Forelimb muscle (tissue), 1 donor: ENCODE data around the gene C19orf25. TPM values are rescaled to one million over a fixed set of nuclear protein-coding genes. Genes with fewer than 3 reads are reported as not detected.
"Not testable (repeated sequence)": the region's sequence is repeated elsewhere in the genome, so short reads cannot be mapped to it uniquely, and the experiment has no call there.

Source experiments
- DNase-seq: peaks from one replicate; pipeline ENCODE4 v3.0.0-alpha.2; 2013; ENCODE audit warnings: low read depth
- polyA plus RNA-seq: library from polyadenylated mRNA; unstranded; fragments of 120-200 nt; gene quantifications from one replicate; pipeline ENCODE4 v1.2.1, GENCODE V29; 2013; ENCODE audit not compliant: insufficient read length

C19orf25 gene
- polyA plus RNA-seq, 1 donor, result 16.5 TPM

DNA sequence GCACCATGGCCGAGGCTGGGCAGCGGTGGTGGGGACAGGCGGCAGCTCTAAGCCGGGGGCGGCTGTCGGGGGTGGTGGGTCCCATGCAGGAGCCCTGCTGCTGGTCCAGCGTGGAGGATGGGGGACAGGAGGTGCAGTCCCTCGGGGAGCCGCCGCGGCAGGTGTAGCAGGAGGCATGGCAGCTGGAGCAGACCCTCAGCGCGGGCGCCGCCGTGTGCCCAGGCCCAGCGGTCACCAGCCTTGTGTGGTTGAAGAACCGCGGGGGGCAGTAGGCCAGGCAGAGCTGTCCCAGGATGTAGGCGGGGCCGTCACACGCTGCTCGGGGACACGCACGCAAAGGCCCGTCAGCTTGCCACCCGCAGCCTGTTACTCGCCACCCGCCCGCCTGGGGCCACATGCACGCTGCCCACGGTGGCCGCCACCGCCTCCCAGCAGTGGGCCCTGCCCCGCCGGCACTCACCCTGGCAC is 2.9 kb upstream of the C19orf25 start:
- no peak for DNase-seq

DNA sequence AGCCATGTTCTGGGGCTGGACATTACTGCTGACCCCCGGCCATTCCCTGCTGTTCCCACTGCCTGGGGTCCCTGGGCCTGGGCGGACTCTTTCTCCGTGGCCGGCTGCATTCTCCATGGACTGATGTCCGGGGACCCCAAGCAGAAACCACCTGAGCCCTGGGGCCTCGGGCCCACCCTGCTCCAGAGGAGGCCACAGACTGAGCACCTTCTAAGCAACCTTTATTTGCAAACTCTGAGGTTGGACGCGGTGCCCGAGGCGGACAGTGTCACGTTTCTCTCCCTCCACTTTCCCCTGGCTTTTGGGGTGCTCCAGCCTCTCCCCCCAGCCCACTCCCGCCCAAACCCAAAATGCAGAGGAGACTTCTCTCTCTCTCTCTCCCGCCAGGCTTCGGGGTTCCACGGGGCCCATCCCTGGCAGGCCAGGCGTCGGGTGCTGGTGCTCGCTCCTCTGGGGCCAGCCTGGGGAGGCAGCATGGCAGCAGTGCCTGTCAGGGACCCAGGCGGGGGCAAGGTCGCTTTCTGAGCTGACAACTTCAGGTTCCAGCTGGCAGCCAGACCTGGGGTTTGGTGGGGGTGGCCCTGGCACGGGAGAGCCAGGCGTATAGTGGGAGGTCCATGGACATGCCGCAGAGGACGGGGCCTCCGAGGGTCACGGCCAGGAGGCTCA is 2.3 kb upstream of the C19orf25 start:
- DNase-seq, result no peak

DNA sequence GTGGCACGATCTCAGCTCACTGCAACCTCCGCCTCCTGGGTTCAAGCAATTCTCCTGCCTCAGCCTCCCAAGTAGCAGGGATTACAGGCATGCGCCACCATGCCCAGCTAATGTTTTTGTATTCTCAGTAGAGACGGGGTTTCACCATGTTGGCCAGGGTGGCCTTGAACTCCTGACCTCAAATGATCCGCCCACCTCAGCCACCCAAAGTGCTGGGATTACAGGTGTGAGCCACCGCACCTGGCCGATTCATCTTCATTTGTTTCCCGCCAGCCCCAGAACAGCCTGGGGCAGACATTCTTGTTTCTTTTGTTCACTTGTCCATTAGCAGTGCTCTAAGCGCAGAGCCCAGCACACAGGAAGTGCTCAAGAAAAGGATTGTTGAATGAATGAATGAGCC is 2.0 kb downstream of the C19orf25 start:
- not testable (repeated sequence) for DNase-seq

DNA sequence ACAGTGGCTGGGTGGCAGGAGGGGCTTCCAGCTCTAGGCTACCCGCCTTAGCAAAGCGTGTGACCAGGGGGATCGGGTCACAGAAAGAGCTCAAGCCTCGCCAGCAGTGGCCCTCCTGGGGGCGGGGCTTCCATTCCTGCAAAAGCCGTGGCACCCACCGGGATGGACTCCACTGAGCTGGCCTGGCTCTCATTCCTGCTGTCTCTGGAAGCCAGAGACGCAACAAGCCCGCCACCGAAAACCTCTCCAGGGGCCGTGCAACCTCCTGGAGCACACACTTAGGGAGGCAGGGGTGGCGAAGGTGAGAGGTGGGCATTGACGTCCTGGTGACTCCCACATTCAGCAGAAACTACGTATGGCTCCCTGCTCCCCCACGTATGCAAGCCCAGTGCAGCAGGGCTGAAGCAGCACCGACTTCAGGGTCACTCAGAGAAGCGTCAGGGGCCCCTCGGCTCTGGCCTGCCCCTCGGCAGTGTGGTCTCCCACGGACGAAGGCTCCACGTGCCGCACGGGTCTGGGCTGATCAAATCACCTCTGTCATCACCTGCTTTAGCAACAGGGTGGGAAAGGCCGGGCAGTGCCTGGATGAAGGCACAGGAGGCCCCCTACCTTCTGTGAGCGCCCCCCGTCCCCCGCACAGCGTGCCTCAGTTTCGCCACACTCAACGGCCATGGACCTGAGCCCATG is 3.1 kb downstream of the C19orf25 start:
- DNase-seq, result no peak

DNA sequence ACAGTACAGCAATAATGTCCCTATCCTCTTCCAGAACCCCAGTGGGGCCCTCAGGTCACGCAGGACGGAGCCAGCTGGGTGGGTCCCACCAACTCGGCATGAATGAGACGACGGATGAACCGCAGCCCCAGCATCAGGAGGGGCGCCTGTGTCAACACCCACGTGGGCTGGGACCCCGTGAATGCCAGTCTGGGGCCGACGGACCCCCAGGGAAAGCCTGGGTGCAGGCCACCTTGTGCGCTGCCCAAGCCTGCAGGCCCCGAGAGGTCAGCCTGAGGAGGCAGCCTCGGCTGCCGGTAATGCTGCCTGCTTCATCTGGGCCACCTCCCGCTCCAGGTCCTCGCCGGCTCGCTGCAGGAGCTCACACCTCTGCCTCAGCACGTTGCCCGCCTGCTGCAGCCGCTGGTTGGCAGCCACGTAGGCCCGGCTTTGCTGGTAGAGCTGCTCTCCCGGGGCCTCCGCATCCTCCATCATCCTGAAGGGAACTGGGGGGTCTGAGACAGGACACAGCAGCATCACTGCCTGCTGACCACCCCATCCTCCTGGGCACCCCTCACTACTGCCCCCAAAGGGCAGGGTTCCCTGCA is 4.2 kb downstream of the C19orf25 start:
- no peak for DNase-seq

DNA sequence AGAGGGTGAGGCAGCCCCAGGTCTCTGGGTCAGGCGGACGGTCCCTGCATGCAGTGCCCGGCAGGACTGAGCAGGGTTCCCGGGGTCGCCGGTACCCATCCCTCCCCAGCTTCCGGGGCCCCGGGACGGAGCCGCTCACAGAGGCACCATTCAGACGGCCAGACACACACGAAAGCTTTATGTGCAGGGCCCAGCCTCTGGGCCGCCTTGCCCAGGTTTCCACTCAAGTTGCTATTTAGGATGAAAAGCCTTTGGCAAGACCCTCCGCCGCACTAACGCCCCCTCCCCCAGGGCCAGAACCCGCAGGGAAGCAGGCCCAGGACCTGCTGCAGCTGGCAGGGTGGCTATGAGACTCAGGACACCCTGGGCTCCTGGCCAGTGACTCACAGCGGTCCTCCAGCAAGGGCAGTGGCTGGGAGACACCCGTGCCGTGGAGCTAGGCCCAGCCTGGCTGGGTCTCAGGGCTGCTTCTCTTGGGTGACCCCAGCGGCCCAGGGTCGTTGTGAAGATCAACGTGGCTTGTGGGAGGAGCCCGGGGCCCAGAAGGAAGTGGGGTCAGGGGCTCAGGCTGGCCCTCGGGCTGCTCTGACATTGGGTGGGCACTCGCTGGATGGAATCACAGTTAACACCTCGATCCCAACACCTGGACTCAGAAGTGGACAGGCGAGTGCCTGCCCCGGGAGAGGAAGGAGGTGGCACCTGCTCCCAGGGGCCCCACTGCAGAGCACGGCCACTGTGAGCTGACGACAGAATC is 4.8 kb downstream of the C19orf25 start:
- DNase-seq, result no peak

DNA sequence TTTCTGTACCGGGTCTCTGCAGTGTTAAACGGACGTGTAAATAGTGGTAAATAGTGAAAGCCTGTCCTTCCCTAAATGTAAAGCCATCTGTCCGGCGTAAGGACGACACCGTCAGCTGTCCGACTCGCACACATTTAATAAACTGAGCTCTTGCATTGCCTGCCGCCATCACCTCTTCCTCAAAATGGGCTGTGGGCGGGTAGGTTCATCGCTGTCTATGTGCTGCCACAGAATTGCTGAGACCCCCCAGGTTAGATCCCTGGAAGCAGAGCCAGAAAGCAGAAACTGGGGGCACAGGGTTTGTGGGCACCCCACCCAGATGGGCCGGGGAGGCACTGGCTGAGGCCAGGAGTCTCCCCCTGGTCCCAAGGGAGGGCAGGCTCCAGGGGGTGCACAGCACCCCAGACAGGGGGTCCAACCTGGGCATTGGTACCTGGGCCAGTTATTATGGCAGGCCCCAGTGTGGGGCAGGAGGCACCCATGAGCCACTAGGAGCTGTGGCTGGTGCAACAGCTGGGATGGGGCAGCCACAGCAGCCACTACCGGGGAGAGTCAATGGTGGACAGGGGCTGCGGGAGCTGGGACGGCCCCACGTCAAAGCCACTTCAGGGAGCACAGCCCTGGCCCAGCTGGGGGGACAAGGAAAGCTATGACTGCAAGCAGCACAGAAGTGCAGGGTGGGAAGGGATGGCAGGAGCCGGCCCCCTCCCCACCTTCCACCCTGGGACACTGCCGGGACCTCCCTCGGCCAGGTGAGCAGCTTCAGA is 5.7 kb downstream of the C19orf25 start:
- DNase-seq, result no peak

DNA sequence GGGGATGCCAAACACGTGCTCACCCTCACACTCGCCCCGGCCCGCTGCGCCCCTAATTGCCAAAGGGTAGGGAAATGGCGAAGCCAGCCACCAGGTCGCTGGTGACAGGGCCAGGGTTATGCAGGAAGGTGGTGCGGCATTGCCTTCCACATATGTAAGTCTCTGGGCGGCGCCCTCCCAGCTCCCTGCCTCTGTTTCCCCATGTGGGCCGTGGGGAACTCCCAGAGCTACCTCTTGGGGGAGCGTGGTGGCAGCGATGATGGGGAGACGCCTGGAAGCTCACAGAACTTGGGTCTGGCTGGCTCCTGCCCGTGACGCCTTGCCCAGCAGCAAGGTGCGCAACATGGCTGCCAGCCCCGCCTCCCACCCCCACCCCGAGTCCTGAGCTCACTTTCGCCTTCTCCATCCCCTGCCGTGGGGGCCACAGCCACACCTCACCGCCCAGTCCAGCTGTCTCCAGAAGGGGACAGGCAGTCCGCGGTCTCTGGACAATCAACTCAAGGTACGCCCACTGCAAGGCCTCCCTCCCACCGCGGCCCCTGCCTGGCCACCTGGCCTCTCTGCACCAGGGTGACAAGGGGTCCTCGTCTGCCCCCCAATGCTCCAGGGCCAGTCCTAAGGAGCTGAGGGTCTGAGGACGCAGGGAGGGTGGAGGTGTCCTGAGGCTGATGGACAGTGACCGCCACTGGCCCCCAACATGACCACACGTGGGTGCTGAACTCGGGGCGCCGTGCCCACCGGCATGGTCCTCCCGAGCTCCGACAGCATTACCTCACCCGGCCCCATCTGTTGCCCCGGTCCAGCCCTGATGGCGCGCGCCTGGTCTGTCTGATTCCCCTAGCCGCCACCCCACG is 6.6 kb downstream of the C19orf25 start:
- DNase-seq, result no peak

DNA sequence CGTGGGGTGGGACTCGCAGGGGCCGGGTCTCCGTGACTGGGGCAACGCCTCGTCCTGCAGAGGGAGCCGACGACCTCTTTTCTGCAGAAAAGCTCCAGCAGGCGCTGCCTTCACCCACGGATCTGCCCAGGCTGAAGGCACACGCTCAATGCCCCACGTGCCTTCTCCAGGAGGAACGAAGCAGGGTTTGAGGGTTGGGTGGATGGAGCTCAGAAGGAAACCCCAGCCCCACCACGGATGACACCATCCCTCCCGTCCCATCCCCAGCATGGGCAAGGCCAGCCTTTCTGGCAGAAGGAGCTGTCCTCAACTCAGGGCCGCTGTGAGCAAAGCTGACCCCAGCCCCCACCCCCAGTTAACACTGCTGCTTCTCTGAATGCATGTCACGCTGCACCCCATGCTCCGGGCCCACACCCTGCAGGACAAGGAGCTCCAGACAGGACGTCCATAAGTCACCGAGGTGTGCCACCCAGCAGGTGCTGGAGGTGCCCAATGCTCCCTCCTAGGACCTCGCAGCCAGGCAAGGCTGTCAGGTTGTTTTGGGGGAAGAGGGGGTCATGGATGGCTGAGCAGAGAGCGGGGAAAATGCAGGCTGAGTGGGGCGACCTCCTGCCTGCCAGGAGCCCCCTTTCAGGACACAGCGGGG is 7.4 kb downstream of the C19orf25 start:
- no peak for DNase-seq

DNA sequence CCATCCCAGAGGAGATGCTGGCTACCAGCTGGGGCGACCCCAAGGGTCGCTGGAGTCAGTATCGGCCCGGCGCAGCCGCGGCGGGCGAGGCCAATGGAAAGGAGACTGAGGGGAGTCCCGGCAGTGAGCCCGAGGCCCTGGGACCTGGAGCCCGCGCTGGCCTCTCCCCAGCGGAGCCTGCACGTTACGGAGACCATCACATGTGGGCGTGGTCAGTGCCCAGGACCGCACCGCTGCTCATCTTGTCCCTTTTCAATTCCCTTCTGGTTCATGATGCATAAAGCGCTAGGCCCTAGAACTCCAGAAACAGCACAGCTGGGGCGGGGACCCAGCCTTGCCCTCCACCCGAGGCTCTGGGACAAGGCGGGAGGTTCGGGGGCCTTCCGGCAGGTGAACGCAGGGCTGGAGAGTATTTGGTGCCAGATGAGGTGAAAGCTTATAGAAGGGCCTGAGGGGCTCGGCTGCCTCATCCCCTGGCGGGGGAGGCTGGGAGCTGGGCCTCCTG is 8.0 kb downstream of the C19orf25 start:
- DNase-seq, result no peak

DNA sequence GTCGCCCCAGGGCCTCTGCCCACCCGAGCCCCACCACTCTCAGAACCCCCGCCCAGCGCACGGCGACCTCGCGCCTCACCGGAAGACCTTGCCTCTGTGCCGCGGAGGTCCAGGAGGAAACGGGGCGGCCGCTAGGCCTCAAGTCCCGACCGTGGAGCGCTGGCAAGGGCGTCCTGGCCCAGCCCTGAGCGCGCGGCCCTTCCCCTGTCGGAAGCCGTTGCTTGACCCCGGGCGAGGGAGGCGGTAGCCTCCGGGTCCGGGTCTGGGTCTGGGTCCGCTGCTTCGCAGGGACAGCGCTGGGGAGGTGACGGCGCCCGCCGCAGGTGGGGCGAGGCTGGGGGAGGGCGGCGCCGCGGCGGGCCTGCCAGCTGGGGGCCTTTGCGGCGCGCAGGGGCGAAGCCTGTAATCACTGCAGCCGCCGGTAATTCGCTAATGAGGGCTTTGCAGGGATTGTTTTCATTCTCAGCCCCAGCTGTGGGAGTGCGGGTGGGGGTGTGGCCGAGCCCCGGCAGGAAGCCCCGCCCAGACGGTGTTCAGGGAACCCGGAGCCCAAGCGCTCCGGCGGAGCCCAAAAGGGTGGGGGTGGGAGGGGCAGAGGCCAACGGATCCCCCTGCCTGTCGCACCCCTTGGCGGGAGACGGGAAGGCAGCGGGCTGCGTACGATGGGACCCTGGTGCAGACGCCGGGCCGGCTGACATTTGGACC is 8.6 kb downstream of the C19orf25 start:
- no peak for DNase-seq

DNA sequence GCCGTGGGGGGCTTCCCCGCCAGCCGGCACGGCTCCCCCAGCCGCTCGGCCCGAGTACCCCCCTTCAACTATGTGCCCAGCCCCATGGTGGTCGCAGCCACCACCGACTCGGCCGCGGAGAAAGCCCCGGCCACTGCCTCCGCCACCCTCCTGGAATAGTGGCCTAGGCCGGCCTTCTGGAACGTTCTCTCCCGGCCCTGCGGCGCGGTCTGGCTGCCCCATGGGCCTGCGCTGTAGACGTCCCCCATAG is 9.0 kb downstream of the C19orf25 start:
- no peak for DNase-seq

DNA sequence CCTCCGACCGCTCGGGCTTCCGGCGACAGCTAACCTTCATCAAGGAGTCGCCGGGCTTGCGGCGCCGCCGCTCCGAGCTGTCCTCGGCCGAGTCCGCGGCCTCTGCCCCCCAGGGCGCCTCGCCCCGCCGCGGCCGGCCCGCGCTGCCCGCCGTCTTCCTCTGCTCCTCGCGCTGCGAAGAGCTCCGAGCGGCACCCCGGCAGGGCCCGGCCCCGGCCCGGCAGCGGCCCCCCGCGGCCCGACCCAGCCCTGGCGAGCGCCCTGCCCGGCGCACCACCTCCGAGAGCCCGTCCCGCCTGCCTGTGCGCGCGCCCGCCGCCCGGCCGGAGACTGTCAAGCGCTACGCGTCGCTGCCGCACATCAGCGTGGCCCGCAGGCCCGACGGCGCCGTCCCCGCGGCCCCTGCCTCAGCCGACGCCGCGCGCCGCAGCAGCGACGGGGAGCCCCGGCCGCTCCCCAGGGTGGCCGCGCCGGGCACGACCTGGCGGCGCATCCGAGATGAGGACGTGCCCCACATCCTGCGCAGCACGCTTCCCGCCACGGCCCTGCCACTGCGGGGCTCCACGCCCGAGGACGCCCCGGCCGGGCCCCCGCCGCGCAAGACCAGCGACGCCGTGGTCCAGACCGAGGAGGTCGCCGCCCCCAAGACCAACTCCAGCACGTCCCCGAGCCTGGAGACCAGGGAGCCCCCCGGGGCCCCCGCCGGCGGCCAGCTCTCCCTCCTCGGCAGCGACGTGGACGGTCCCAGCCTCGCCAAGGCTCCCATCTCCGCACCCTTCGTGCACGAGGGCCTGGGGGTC is 9.6 kb downstream of the C19orf25 start:
- no peak for DNase-seq

DNA sequence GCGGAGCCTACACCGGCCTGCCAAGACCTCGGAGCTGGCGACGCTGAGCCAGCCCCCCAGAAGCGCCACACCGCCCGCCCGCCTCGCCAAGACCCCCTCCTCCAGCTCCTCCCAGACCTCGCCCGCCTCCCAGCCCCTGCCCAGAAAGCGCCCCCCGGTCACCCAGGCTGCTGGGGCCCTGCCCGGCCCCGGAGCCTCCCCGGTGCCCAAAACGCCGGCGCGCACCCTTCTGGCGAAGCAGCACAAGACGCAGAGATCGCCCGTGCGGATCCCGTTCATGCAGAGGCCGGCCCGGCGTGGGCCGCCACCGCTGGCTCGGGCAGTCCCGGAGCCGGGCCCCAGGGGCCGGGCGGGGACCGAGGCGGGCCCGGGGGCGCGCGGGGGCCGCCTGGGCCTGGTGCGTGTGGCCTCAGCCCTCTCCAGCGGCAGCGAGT is 10.2 kb downstream of the C19orf25 start:
- DNase-seq, result no peak

DNA sequence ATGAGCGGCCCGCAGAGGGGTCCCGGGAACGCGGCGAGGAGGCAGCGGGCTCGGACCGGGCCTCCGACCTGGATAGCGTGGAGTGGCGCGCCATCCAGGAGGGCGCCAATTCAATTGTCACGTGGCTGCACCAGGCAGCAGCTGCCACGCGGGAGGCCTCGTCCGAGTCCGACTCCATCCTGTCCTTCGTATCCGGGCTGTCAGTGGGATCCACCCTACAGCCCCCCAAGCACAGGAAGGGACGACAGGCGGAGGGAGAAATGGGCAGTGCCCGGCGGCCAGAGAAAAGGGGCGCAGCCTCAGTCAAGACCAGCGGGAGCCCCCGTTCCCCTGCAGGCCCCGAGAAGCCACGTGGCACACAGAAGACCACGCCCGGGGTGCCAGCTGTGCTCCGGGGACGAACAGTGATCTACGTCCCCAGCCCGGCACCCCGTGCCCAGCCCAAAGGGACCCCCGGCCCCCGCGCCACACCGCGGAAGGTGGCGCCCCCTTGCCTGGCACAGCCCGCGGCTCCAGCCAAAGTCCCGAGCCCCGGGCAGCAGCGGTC is 10.7 kb downstream of the C19orf25 start:
- DNase-seq, result no peak

DNA sequence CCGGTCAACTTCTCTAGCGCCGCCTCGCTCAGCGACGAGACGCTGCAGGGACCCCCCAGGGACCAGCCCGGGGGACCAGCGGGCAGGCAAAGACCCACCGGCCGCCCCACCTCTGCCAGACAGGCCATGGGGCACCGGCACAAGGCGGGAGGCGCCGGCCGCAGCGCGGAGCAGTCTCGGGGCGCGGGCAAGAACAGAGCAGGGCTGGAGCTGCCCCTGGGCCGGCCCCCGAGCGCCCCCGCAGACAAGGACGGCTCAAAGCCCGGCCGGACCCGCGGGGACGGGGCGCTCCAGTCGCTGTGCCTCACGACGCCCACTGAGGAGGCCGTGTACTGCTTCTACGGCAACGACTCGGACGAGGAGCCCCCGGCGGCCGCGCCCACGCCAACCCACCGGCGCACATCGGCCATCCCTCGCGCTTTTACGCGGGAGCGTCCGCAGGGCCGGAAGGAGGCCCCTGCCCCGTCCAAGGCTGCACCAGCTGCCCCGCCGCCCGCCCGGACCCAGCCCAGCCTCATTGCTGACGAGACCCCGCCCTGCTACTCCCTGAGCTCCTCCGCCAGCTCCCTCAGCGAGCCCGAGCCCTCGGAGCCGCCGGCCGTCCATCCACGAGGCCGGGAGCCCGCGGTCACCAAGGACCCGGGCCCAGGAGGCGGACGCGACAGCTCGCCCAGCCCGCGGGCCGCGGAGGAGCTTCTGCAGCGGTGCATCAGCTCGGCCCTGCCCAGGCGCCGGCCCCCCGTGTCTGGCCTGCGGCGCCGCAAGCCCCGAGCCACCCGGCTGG is 11.3 kb downstream of the C19orf25 start:
- DNase-seq, result no peak

DNA sequence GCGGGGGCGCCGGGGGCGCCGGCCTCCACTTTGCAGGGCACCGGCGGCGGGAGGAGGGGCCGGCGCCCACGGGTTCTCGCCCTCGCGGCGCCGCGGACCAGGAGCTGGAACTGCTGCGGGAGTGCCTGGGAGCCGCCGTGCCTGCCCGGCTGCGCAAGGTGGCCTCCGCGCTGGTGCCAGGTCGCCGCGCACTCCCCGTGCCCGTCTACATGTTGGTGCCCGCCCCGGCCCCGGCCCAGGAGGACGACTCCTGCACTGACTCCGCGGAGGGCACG is 11.9 kb downstream of the C19orf25 start:
- no peak for DNase-seq
